Retina (tissue), 1 donor: ENCODE data around the gene SLFN14.
A peak's percentile ranks its signal among the peaks of the same experiment; 100 is the strongest.
"Not testable (repeated sequence)": the region's sequence is repeated elsewhere in the genome, so short reads cannot be mapped to it uniquely, and the experiment has no call there.

Experiments used
- DNase-seq: peaks from one replicate; pipeline ENCODE4 v3.0.0-alpha.2; 2016

The SLFN14 gene

DNA sequence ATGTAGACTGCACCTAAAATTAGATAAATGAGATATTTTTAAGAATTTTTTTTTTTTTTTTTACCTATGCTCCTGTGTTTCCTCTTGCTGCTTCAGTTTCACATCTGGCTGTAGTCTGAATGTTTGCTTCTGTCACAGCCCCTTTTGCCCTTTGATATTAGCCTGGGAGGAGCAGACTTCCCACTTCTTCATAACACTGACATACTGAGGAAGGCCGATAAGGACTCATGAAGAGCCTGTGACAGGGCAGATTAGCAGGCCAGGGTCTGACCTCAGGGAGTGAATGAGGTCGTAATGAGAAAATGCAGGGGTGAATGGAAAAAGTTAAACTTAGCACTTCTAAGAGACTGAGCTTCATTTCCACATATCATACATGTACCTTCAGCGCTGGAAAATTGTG is at the start of gene SLFN14:
TSS of gene SLFN14 (minus strand) at position 117 of the 400 bp plus-strand sequence. CDS start 2,757 bp downstream, outside the sequence.
- no peak for DNase-seq

DNA sequence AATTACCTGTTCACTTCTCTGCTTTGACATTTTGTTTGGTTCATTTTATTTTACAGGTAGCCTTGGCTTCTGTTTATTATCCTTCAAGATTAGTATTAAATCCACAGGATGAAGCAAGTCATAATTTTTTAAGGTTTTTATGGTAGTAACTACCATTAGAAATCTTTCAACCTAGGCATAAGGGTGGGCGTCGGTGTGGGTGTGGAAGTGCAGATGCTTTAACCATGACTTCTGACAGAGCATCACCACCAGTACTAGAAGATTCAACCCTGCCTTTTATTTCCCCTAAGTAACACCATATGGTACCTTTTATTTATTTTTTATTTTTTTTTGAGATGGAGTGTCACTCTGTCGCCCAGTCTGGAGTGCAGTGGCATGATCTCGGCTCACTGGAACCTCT is 49.2 kb upstream of the SLFN14 start:
- DNase-seq = no peak

DNA sequence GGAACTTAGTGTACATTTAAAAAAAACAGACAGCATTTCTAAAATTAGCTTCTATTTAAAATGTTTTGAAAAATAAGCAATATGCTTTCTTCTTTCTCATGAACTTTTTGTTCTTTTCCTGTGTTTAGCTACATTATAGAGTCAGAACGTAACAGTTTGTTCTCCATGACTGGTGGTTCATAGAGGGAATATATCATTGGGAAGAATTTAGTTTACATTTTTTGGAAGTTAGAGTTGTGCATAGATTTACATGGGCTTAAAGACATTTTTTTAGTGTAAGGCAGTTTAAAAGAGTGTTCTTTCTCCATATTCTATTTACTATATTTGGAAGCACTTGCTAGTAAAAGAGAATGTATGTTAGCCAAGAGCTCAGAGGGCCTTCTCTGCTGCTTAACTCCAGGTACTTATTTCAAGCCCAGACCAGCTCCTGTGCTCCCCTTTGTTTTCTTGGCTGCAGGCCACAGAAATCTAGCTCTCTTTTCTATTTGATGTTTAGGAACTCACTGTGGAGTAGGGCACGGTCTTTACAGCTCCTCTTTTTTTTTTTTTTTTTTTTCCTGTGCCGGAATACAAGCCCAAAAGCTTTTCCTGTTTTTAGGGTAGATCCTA is 46.7 kb upstream of the SLFN14 start:
- no peak for DNase-seq

DNA sequence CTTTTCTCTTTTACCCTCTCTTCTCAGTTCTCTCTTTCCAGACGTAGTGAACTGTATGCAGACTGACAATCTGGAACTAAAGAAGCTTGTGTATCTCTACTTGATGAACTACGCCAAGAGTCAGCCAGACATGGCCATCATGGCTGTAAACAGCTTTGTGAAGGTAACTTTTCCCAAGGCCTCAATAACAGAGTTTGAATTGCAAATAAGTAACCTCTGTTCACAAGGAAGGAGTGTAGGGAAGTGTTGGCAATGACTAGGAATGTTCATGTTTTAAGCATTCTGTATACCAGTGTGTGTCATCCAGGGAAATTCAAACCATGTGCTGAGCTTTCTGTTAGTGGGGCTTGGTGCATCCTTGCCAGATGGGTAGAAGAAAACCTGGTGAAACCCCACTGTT is 45.1 kb upstream of the SLFN14 start:
- no peak for DNase-seq

DNA sequence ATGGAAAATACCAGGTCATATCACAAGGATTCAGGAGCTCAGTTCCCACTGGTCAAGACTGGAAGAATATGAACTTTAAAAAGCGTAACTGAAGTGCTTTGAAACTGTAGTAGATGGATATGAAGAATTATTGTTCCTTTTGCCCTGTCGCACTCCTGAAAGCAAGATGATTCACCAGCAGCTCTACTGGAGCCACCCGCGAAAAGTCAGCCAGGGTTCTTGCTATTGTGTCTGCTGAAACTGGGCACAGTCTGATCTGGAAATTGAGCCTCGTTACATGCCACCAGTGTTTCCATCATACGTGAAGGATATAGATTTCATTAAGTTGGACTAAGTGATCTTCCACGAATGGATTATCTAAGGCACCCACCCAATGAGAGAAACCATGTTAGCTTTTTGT is 43.1 kb upstream of the SLFN14 start:
- no peak for DNase-seq

DNA sequence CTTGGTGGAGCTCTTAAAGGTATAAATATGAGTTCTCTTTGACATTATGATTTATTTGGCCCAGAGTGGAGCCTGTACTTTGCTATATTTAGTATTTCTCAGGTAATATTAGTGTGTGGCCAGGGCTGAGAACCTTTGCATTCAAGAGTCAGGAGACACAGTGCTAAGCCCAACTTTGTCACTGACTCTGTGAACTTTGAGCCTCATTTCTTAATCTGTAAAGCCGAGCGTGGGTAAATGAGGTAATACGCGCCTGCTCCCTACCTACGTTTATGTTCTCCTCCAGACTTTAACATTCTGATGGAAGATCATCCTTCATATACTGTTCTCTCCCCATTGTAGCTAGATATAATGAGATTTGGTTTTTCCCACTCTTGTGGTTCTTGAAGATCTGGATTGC is 37.0 kb upstream of the SLFN14 start:
- no peak for DNase-seq

DNA sequence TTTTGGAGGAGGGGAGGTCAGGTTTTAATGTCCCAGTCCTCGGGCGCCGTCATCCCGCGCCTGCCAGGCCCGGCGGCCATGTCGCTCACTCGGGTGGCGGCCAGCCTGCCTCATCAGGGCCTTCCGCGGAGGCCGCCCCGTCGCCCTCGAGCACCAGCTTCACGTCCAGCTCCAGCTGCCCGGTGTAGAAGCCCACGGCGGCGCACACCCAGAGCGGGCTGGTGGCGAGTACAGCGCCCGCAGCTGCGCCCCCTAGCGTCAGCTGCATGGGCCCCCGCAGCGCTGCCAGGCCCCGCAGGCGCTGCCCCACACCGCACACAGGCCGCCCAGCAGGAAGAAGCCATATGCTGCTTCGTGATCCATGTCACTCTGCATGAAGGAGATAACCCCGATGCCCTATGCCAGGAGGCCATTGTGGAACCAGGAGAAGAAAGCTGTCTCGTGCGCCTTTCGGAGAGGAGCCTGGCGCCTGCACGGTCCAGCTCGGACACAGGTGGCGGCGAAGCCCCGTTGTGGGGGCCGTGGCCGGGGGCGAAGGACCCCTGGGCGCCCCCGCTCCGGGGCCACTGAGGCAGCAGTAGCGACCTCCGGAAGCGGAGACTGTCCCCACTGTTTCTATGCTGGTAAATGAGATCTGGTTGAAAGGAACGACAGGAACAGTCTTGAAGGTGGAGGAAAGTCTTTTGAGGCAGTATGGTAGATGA is 36.1 kb upstream of the SLFN14 start:
- DNase-seq = no peak

DNA sequence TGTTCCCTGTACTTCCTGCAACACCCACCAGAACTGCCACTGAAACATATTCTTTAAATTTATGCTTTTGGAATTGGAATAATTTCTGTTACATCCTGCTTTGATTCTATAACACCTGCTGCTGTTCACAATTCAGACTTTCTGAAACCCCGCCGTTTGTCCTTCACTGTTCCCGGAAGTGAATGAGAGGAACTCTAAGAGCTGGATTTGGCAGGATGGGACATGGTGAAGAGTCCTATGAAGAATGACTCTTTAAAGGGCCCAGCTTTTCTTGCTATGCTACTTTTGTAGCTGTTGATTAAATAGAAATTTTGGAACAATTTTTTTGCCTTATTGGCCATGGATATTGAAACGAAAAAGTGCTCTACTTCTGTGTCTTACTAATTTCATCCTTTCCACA is 35.5 kb upstream of the SLFN14 start:
- DNase-seq = no peak

DNA sequence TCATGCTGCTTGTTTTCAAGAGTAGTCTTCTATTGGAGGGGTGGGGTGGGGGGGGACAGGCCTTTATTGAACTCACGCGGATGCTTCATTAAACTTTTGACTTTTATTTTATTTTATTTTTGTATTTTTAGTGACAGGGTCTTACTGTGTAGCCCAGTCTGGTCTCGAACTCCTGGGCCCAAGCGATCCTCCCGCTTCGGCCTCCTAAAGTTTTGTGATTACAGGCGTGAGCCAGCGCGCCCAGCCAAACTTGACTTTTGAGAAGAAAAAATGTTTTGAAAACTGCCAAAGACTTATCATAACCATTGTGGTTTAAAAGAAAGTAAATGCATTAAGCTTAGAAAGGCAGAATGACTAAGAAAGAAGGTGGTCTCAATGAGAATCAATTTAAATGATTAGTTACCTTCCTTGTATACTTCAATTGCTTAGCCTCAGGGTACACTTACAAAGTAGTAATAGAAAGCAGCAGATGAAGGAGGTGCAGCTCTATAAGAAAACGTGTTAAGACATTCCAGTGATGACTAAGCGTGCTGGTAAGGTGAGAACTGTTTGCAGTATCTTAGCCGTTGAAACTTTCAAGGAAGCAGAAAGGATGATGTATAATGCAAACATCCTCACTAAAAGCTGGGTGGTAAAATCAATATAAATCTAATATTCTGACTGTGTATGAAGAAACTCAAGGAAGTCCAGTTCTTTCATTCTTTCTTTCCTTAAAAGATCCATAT is 27.7 kb upstream of the SLFN14 start:
- no peak for DNase-seq

DNA sequence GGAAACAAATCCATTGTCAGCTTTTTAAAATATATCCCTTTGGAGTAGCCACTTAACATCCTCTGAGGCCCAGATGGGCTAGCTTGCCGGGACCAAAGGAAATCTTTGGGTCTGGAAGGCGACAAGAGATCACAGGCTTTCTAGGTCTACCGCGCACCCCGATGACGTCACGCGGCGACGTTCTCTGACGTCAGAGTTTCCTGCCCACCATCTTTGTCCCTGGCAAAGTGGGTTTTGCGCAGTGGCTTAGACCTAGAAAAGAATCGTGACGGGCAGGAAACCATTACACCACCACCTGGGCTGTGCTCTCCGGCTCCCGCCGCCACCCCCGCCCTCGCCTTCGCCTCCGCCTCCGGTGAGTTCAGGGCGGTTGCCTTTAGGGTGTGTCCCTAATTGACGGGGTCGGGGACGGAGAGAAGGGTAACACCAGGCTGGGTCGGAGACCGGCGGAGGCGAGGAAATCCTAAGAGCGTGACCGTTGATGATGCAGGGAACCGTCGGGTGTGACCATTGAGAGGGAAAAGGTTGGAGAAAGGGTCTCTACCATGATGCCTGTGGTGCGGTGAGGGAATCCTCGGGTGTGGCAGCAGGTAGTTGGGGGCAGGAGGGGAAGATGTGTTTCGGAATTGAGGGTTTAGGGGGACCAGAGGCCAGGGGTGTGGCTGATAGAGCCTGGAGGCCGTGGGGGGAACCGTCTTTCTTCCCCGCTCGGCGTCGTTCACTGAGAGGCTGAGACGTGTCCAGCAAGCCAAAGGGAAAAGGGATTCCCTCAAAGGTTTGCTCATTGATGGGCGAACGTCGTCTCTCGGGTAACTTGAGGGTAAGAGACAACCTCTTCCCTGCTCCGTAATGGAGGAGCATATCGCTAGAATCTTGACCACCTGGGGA is 26.7 kb upstream of the SLFN14 start, which contains the start of gene AP2B1:
TSS of gene AP2B1 (plus strand) at position 249 of the 888 bp plus-strand sequence. CDS start 6,709 bp downstream, outside the sequence.
- DNase-seq = peak; percentile 99

DNA sequence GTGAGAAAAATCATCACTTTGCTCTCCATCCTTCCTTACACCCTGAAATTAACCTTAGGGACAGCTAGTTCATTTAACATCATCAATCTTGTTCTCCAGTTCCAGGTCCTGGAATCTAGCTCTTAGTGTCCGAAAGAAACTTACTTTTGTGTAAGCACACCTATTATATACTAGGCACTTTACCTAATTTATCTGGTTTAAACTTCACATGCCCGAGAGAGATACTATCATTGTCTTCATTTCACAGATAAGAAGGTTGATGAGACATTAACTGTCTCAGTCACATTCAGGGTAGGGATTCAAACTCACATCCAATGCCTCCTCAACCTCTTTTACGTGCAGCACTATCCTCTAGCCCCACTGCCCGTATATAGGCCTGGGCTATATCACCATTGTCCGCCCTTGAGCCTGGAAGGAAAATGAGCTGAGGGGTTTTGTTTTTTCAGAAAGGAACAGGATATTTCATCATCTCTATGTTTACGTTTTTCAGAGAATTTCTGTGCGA is 26.0 kb upstream of the SLFN14 start:
- DNase-seq = no peak

DNA sequence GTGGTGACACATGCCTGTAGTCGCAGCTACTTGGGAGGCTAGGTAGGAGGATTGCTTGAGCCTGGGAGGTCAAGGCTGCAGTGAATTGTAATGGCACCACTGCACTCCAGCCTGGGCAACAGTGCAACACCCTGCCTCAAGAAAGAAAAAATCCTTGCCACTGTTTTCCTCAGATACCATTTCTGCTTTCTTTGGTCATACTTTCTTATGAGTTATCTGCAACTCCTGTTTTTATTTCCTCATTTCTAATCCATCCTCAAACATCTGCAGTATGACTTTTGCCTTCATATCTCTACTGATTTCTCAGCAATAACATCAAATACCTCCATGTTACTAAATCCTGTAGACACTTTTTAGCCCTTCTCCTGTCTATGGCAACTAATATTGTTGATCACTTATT is 23.4 kb upstream of the SLFN14 start:
- no peak for DNase-seq

DNA sequence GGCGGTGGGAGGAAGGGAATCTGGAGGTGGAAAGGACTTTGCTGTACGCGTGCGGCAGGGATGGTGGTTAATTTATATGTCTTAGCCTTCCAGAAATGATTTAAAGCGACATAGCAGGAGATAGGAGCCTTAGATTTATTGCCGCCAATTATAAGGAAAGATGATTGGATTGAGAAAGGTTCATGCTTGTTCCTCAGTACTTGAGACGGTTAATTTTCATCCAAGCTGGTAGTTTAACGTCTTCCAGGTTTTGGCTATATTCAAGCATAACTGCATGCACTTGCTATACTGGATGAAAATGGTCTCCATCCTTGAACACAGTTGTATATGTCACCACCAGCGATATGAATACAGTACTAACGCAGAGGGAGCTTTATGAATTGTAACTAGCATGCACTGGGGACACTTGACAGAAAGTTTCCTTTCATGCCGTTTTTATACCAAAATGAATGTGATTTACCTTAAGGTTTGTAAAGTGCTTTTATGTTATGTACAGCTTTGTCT is 18.4 kb upstream of the SLFN14 start:
- DNase-seq = no peak

DNA sequence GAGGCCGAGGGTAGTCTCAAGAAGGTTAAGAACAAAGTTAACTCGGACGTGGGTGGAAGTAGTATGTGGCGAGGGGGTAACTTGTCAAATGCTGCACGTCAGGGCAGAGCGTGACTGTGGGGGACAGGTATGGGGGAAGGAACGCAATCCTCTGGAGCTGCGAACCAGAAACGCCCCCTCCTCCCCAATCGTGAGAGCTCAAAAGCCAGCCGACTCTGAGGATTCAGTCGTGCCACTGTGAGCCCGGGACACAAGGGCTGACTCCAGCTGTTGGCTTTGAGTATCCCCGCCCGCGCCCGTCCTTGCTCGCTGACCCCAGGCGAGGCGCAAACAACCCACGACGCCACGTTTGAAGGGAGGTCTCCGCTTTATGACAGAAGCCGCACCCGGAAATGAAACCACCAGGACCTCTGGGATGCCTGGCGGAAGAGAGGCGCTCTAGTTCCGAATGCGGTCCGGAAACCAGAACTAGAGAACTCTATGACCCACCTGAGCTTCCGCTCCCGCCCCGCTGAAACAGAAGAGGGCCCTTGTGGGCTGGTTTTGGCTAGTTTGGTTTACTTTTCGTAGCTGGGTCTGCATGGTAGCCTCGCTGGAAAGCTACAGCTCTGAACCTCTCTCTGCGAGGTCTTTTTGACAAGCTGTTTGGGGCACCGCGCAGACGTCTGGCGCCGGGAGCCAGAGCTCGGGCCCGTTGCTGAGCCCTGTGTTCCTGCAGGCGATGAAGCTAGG is 17.7 kb upstream of the SLFN14 start, which contains the start of gene PEX12:
TSS of gene PEX12 (minus strand) at position 375 of the 732 bp plus-strand sequence. CDS start 550 bp downstream, outside the sequence.
- DNase-seq = peak; percentile 93

DNA sequence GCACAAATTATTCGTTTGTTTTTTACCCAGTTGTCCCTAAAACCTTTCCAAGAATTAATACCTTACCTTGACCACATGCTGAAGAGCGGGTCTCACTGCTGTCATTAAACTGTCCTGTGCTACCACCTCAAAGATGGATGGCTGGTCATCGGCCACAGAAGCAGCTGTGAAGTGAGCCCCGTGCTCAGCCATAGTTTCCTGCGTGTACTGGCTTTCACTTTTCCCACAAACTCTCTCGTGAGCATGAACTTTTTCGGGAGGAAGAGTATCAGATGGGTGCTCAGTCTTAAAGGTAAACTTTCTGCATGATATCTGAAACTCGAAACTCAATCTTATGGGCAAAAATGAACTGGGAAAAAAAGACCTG is 17.2 kb upstream of the SLFN14 start:
- DNase-seq = no peak

DNA sequence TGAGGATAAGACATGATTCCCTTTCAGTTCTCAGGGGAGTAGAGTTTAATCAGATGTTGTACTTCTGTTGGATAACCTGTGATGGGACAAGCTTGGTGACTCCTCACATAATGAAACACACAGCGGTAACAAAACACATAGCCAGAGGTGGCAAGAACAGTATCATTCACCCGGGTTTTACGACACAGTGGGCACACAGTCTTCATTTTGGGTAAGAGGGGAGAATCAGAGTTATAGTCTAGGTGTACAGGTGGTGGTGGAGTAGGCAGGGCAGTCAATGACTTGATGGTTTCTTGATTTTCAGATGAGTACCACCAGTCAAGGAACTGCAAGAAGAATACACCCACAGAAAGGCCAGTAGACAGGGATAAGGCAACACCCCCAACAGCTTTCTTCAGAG is 15.1 kb upstream of the SLFN14 start:
- no peak for DNase-seq

DNA sequence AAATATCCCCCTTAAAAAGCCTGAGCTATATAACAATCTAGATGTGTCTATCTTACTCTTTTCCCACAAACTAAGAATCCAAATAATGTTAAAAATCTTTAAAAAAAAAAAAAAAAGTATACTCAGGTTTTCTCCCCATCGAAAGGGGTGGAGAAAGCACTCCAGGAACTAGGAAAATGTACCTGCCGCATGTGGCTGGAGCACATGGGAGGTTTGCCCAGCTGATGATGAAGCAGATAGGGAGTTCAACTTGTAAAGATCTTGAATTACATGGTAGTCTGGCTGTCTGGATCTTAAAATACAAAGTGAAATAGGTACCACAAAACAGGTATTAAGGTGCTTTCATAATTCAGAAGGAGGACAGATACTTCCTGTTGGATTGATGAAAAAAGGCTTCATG is 8.8 kb upstream of the SLFN14 start:
- DNase-seq = no peak

DNA sequence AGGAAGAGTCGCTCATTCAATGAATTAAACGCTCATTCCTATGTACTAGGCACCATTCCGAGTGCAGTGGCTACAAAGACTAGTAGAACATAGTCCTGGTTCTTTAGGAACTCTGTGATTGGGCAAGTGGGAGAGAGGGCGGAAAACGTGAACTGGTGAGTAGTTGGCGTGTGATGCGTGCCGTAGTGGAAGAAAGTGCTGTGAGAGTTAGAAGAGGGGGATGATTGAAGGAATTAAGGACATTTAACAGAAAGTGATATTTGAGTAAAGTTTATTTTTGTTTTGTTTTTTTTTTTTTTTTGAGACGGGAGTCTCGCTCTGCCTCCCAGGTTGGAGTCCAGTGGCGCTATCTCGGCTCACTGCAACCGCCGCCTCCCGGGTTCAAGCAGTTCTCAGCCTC is 7.9 kb upstream of the SLFN14 start:
- no peak for DNase-seq

DNA sequence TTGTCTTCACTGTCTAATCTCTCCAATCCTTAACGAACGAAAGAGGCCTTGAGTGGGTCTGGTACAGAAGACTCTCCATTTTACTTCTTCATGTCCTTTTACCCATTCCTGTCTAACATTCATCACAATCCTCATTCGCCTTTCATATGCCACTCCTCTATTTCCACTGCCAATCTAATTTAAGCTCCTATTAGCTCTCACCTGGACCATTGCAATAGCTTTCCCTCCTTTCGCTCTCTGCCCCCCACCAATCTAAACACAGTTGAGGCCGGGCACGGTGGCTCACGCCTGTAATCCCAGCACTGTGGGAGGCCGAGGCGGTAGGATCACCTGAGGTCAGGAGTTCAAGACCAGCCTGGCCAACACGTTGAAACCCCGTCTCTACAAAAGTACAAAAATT is 6.3 kb upstream of the SLFN14 start:
- DNase-seq = no peak

DNA sequence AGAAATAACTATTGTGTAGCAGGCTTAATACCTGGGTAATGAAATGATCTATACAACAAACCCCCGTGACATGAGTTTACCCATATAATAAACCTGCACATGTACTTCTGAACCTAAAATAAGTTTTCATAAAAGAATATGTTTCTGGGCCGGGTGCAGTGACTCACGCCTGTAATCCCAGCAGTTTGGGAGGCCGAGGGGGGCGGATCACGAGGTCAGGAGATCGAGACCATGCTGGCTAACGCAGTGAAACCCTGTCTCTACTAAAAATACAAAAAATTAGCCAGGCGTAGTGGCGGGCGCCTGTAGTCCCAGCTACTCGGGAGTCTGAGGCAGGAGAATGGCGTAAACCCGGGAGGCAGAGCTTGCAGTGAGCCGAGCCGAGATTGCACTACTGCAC is 2.6 kb upstream of the SLFN14 start:
- DNase-seq = not testable (repeated sequence)

DNA sequence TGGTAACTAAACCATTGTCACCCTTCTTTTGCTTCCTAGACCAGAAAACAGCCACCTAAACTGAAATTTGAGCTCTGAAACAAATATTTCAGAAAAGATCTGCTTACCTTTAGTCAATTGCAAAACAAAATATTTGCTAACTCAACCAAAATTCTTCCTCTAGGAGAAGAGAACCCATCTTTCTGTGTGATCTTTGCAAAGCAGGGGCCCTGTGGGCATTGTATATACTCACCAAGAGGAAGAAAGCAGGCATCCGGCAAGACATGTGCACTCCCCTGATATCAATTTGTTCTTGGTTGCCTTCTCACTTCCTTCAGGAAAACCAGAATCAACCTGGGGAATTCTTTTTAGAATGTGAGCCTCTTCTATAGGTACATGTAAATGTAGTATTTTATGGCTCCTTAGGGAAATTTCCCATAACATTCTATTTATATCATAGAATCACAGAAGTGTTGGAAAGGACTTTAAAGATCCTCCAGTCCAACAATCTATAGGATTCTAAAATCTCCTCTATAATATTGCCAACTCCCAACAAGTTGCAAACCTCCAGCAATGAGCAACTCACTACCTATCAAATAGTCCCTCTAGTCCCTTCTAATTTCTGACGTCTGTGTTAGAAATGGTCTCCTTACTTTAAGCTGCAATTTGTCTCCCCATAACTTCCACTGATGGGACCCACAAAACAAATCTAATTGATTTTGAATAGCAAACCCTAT is 966 bp downstream of the SLFN14 start:
- DNase-seq = no peak
